ENCODE measurements around the gene SLC26A4.

The SLC26A4 gene

GRCh38 chr7:107721286-107721685, 60.7 kb downstream of the SLC26A4 start:
- no peak overlapping the region for H3K4me3 ChIP-seq (ENCODE audit: low read depth, low read length)
- no peak for TF ChIP-seq CTCF (IDR thresholded peaks at IDR 0.05)
- H3K79me2 ChIP-seq: no peaks in the 10 kb centered on the region

GRCh38 chr7:107723255-107723654, 62.6 kb downstream of the SLC26A4 start:
- Histone ChIP-seq H3K79me2 (no peaks in the 10 kb centered on the region), H3K27ac (no peak overlapping the region), H3K4me3 (ENCODE audit: low read depth, low read length) (no peak overlapping the region), H3K9ac (no peak overlapping the region), H3K36me3 (ENCODE audit: control insufficient read depth, insufficient read depth, low read length) (no peaks in the 10 kb centered on the region), H3K9me3 (ENCODE audit: control insufficient read depth, low read length) (no peaks in the 10 kb centered on the region), H2AFZ (peak overlapping the region; percentile 1), H3K27me3 (ENCODE audit: control insufficient read depth, insufficient read depth, low read length) (no peaks in the 10 kb centered on the region), H3K4me2 (ENCODE audit: low read length) (peak overlapping the region; percentile 46), H3K4me1 (peaks cover 13% of the 10 kb centered on the region)
- no peak for TF ChIP-seq CTCF (IDR thresholded peaks at IDR 0.05)

More at GRCh38 chr7:107721286-107721685, 60.7 kb downstream of the SLC26A4 start:
- Histone ChIP-seq H3K4me2 (ENCODE audit: low read length) (no peak overlapping the region), H3K9ac (no peak overlapping the region), H2AFZ (no peak overlapping the region), H3K9me3 (ENCODE audit: control insufficient read depth, low read length) (no peaks in the 10 kb centered on the region), H3K27ac (no peak overlapping the region), H3K27me3 (ENCODE audit: control insufficient read depth, insufficient read depth, low read length) (no peaks in the 10 kb centered on the region), H3K4me1 (peaks cover 13% of the 10 kb centered on the region), H3K36me3 (ENCODE audit: control insufficient read depth, insufficient read depth, low read length) (no peaks in the 10 kb centered on the region)

- Histone ChIP-seq H3K4me2 (ENCODE audit: low read length) (no peak overlapping the region), H3K79me2 (no peaks in the 10 kb centered on the region), H3K9me3 (ENCODE audit: control insufficient read depth, low read length) (no peaks in the 10 kb centered on the region), H3K27ac (no peak overlapping the region), H3K27me3 (ENCODE audit: control insufficient read depth, insufficient read depth, low read length) (no peaks in the 10 kb centered on the region), H3K4me1 (peaks cover 13% of the 10 kb centered on the region), H3K36me3 (ENCODE audit: control insufficient read depth, insufficient read depth, low read length) (no peaks in the 10 kb centered on the region), H3K9ac (no peak overlapping the region), H2AFZ (no peak overlapping the region), H3K4me3 (ENCODE audit: low read depth, low read length) (no peak overlapping the region)
- peak; percentile 76 for TF ChIP-seq CTCF (IDR thresholded peaks at IDR 0.05)
These were observed 64.6 kb downstream of the SLC26A4 start for GRCh38 chr7:107725138-107725740.

GRCh38 chr7:107726356-107727130, 65.9 kb downstream of the SLC26A4 start:
- no peaks in the 10 kb centered on the region for H3K27me3 ChIP-seq (ENCODE audit: control insufficient read depth, insufficient read depth, low read length)
- no peak overlapping the region for H3K4me3 ChIP-seq (ENCODE audit: low read depth, low read length)
- H3K9ac ChIP-seq: no peak overlapping the region
- H3K36me3 ChIP-seq (ENCODE audit: control insufficient read depth, insufficient read depth, low read length): no peaks in the 10 kb centered on the region
- no peaks in the 10 kb centered on the region for H3K9me3 ChIP-seq (ENCODE audit: control insufficient read depth, low read length)
- H3K27ac ChIP-seq: no peak overlapping the region
- H3K4me1 ChIP-seq: peaks cover 13% of the 10 kb centered on the region
- H3K79me2 ChIP-seq: no peaks in the 10 kb centered on the region
- TF ChIP-seq CTCF (IDR thresholded peaks at IDR 0.05): no peak
- H3K4me2 ChIP-seq (ENCODE audit: low read length): no peak overlapping the region
- H2AFZ ChIP-seq: no peak overlapping the region

Data from parathyroid adenoma (tissue), 2 donors.